Thymus (tissue), 14 donors: ENCODE measurements around the gene KLF13. TPM values are rescaled to one million over a fixed set of nuclear protein-coding genes. Genes with fewer than 3 reads are reported as not detected.
A peak's percentile ranks its signal among the peaks of the same experiment; 100 is the strongest.

Source experiments
- DNase-seq, 9 donors: peaks; one replicate each; pipeline ENCODE4 v3.0.0-alpha.2; 2013; ENCODE audit warnings: low spot score in 9 of 9, low read depth in 6 of 9, missing footprints in 1 of 9
- H3K27ac ChIP-seq, 2 donors: one replicate each; pipeline ENCODE4 v1.5.1; 2013; ENCODE audit warnings: control low read depth in 1 of 2, low read depth in 1 of 2, low read length in 1 of 2, mild to moderate bottlenecking in 1 of 2, moderate library complexity in 1 of 2
- H3K27me3 ChIP-seq, 2 donors: one replicate each; pipeline ENCODE4 v1.5.1; 2013; ENCODE audit warnings: low read length in 1 of 2; ENCODE audit not compliant: control insufficient read depth in 2 of 2, insufficient read depth in 1 of 2
- H3K36me3 ChIP-seq, 2 donors: one replicate each; pipeline ENCODE4 v1.5.1; 2013; ENCODE audit warnings: low read length in 1 of 2, mild to moderate bottlenecking in 1 of 2, moderate library complexity in 1 of 2; ENCODE audit not compliant: control insufficient read depth in 2 of 2, insufficient read depth in 2 of 2
- H3K4me1 ChIP-seq, 2 donors: one replicate each; pipeline ENCODE4 v1.5.1; 2013; ENCODE audit warnings: low read length in 2 of 2; ENCODE audit not compliant: control insufficient read depth in 2 of 2, insufficient read depth in 2 of 2
- H3K4me3 ChIP-seq, 2 donors: one replicate each; pipeline ENCODE4 v1.5.1; 2013; ENCODE audit warnings: low read length in 2 of 2, control low read depth in 1 of 2, mild to moderate bottlenecking in 1 of 2
- H3K9me3 ChIP-seq, 2 donors: one replicate each; pipeline ENCODE4 v1.5.1; 2013; ENCODE audit warnings: low read length in 1 of 2, mild to moderate bottlenecking in 1 of 2; ENCODE audit not compliant: control insufficient read depth in 2 of 2, insufficient read depth in 1 of 2
- WGBS: extraction: QIAGEN DNeasy Blood & Tissue Kit; methylation state at CpG from one replicate; pipeline ENCODE4 v1.1.7; 2013; 5-methylcytosine and 5-hydroxymethylcytosine counted together
- long read RNA-seq, 10 donors: transcript quantifications; one replicate each; lab custom pipeline, GENCODE V29; 2026
- polyA plus RNA-seq: library from polyadenylated mRNA; stranded (reverse); fragments of 200-250 nt; gene quantifications from one replicate; pipeline ENCODE4 v1.2.3, GENCODE V29; 2013
- total RNA-seq: library from RNA; stranded (reverse); fragments of 120-200 nt; gene quantifications from one replicate; pipeline ENCODE4 v1.2.4, GENCODE V29; 2013
- donor health status: healthy.

The KLF13 gene
- 158 TPM for total RNA-seq
- 107 TPM for polyA plus RNA-seq
- long read RNA-seq, donor 1, full-length matches to known transcripts = 1 of 1 reads
- long read RNA-seq, donor 1, partial matches to known transcripts = 0 of 1 reads
- long read RNA-seq, donor 1, other reads (novel, unspliced or antisense) = 0 of 1 reads
- long read RNA-seq, donor 2 = 0 reads
- long read RNA-seq, donor 3, full-length matches to known transcripts = 59 of 59 reads
- long read RNA-seq, donor 3, partial matches to known transcripts = 0 of 59 reads
- long read RNA-seq, donor 3, other reads (novel, unspliced or antisense) = 0 of 59 reads
- long read RNA-seq, donor 4, full-length matches to known transcripts = 24 of 24 reads
- long read RNA-seq, donor 4, partial matches to known transcripts = 0 of 24 reads
- long read RNA-seq, donor 4, other reads (novel, unspliced or antisense) = 0 of 24 reads
- long read RNA-seq, donor 5, full-length matches to known transcripts = 71 of 80 reads
- long read RNA-seq, donor 5, partial matches to known transcripts = 0 of 80 reads
- long read RNA-seq, donor 5, other reads (novel, unspliced or antisense) = 9 of 80 reads
- long read RNA-seq, donor 6, full-length matches to known transcripts = 39 of 39 reads
- long read RNA-seq, donor 6, partial matches to known transcripts = 0 of 39 reads
- long read RNA-seq, donor 6, other reads (novel, unspliced or antisense) = 0 of 39 reads
- long read RNA-seq, donor 7, full-length matches to known transcripts = 14 of 14 reads
- long read RNA-seq, donor 7, partial matches to known transcripts = 0 of 14 reads
- long read RNA-seq, donor 7, other reads (novel, unspliced or antisense) = 0 of 14 reads
- long read RNA-seq, donor 8, full-length matches to known transcripts = 24 of 40 reads
- long read RNA-seq, donor 8, partial matches to known transcripts = 16 of 40 reads
- long read RNA-seq, donor 8, other reads (novel, unspliced or antisense) = 0 of 40 reads
- long read RNA-seq, donor 9, full-length matches to known transcripts = 25 of 30 reads
- long read RNA-seq, donor 9, partial matches to known transcripts = 0 of 30 reads
- long read RNA-seq, donor 9, other reads (novel, unspliced or antisense) = 5 of 30 reads
- long read RNA-seq, donor 10, full-length matches to known transcripts = 63 of 70 reads
- long read RNA-seq, donor 10, partial matches to known transcripts = 0 of 70 reads
- long read RNA-seq, donor 10, other reads (novel, unspliced or antisense) = 7 of 70 reads

- under 1% methylated on average over 99 of the region's 99 CpGs for WGBS
- Histone ChIP-seq H3K27ac (peak within 1 kb of the TSS; percentile 93 to 100), H3K4me3 (peak within 1 kb of the TSS; percentile 60 to 98), H3K36me3 (peaks cover 23 to 32% of the 10 kb centered on the region in 2 donors), H3K4me1 (peaks cover 54 to 63% of the 10 kb centered on the region in 2 donors), H3K9me3 (no peaks in the 10 kb centered on the region), H3K27me3 (no peaks in the 10 kb centered on the region)
- DNase-seq = peak; percentile 83 to 100 (median 98)
Measured at GRCh38 chr15:31326156-31326874, at the start of gene KLF13. Gene KLF13, plus strand, starts transcription at chr15:31326835. Its CDS starts 378 bp downstream, at chr15:31327213.

- Histone ChIP-seq H3K4me3 (no peak overlapping the region), H3K4me1 (peaks cover 26 to 57% of the 10 kb centered on the region in 2 donors), H3K27me3 (no peaks in the 10 kb centered on the region), H3K9me3 (peaks cover 0 to 6% of the 10 kb centered on the region in 2 donors), H3K27ac (no peak overlapping the region), H3K36me3 (no peaks in the 10 kb centered on the region)
- no peak for DNase-seq
- 96% methylated on average over 4 of the region's 4 CpGs for WGBS
Measured at GRCh38 chr15:31277335-31278060, 49.1 kb upstream of the KLF13 start.

GRCh38 chr15:31278061-31278445 is 48.6 kb upstream of the KLF13 start:
- Histone ChIP-seq H3K27ac (no peak overlapping the region), H3K4me1 (peaks cover 20 to 52% of the 10 kb centered on the region in 2 donors), H3K9me3 (peaks cover 0 to 6% of the 10 kb centered on the region in 2 donors), H3K36me3 (no peaks in the 10 kb centered on the region), H3K4me3 (no peak overlapping the region), H3K27me3 (no peaks in the 10 kb centered on the region)
- 98% methylated on average over 6 of the region's 6 CpGs for WGBS
- no peak for DNase-seq

- Histone ChIP-seq H3K27me3 (no peaks in the 10 kb centered on the region), H3K9me3 (peaks cover 0 to 6% of the 10 kb centered on the region in 2 donors), H3K36me3 (no peaks in the 10 kb centered on the region), H3K4me3 (no peak overlapping the region), H3K27ac (no peak overlapping the region), H3K4me1 (peaks cover 18 to 45% of the 10 kb centered on the region in 2 donors)
- 99% methylated on average over 18 of the region's 18 CpGs for WGBS
- no peak for DNase-seq
Measured at GRCh38 chr15:31278544-31279220, 48.0 kb upstream of the KLF13 start.

- H3K27me3 ChIP-seq = no peaks in the 10 kb centered on the region
- no peak for DNase-seq
- H3K9me3 ChIP-seq = peaks cover 0 to 6% of the 10 kb centered on the region in 2 donors
- no peak overlapping the region for H3K4me3 ChIP-seq
- WGBS = 91% methylated on average over 11 of the region's 11 CpGs
- H3K36me3 ChIP-seq = no peaks in the 10 kb centered on the region
- H3K27ac ChIP-seq = peak overlapping the region in 1 of 2 donors; percentile 26
- H3K4me1 ChIP-seq = peaks cover 17 to 39% of the 10 kb centered on the region in 2 donors
Measured at GRCh38 chr15:31279221-31280045, 47.2 kb upstream of the KLF13 start.

GRCh38 chr15:31280046-31280830 is 46.4 kb upstream of the KLF13 start:
- Histone ChIP-seq H3K27me3 (no peaks in the 10 kb centered on the region), H3K36me3 (no peaks in the 10 kb centered on the region), H3K9me3 (peaks cover 0 to 6% of the 10 kb centered on the region in 2 donors), H3K4me3 (no peak overlapping the region), H3K4me1 (peaks cover 11 to 31% of the 10 kb centered on the region in 2 donors), H3K27ac (no peak overlapping the region)
- no peak for DNase-seq
- WGBS = 93% methylated on average over 16 of the region's 16 CpGs

GRCh38 chr15:31280831-31281216 is 45.8 kb upstream of the KLF13 start:
- no peak for DNase-seq
- no peak overlapping the region for H3K27ac ChIP-seq
- no peaks in the 10 kb centered on the region for H3K36me3 ChIP-seq
- peaks cover 0 to 6% of the 10 kb centered on the region in 2 donors for H3K9me3 ChIP-seq
- no peaks in the 10 kb centered on the region for H3K27me3 ChIP-seq
- H3K4me3 ChIP-seq = no peak overlapping the region
- 97% methylated on average over 6 of the region's 6 CpGs for WGBS
- peaks cover 11 to 26% of the 10 kb centered on the region in 2 donors for H3K4me1 ChIP-seq
